GM04503 (cell line): ENCODE measurements around the gene PERCC1.

Experiments used
- DNase-seq: peaks from one replicate; pipeline ENCODE4 v3.0.0-alpha.2; 2012; ENCODE audit warnings: low read depth

The PERCC1 gene

GRCh38 chr16:1412847-1413246 is 18.0 kb upstream of the PERCC1 start:
- no peak for DNase-seq

- no peak for DNase-seq
These were observed 17.0 kb upstream of the PERCC1 start for GRCh38 chr16:1413684-1414531.

- DNase-seq = no peak
These were observed 16.2 kb upstream of the PERCC1 start, which contains the start of gene UNKL for GRCh38 chr16:1414532-1415260. Gene UNKL (minus strand): TSS chr16:1414704. CDS start chr16:1414691, 13 bp downstream.

- no peak for DNase-seq
These were observed 14.3 kb upstream of the PERCC1 start for GRCh38 chr16:1416521-1416941.

GRCh38 chr16:1420111-1420539 is 10.8 kb upstream of the PERCC1 start:
- DNase-seq = no peak

- no peak for DNase-seq
These were observed 8.8 kb upstream of the PERCC1 start for GRCh38 chr16:1422076-1422475.

- no peak for DNase-seq
These were observed 6.8 kb upstream of the PERCC1 start for GRCh38 chr16:1424028-1424427.

- no peak for DNase-seq
These were observed 5.1 kb upstream of the PERCC1 start for GRCh38 chr16:1425616-1426370.

GRCh38 chr16:1426734-1427471 is 4.0 kb upstream of the PERCC1 start:
- DNase-seq = no peak

- DNase-seq = no peak
These were observed 3.1 kb upstream of the PERCC1 start for GRCh38 chr16:1427473-1428461.

GRCh38 chr16:1428511-1428910 is 2.4 kb upstream of the PERCC1 start:
- no peak for DNase-seq

- DNase-seq = no peak
These were observed 1.9 kb upstream of the PERCC1 start for GRCh38 chr16:1429012-1429411.

- no peak for DNase-seq
These were observed 1.2 kb upstream of the PERCC1 start for GRCh38 chr16:1429631-1430030.

- no peak for DNase-seq
These were observed 592 bp upstream of the PERCC1 start for GRCh38 chr16:1430214-1430758.

- DNase-seq = no peak
These were observed 806 bp downstream of the PERCC1 start for GRCh38 chr16:1431497-1432270.

GRCh38 chr16:1432388-1433262 is 1.7 kb downstream of the PERCC1 start:
- DNase-seq = no peak

- DNase-seq = no peak
These were observed 2.3 kb downstream of the PERCC1 start for GRCh38 chr16:1433263-1433560.

- no peak for DNase-seq
These were observed 2.9 kb downstream of the PERCC1 start for GRCh38 chr16:1433756-1434155.
